HG03108 (cell line): Measurements from ENCODE around the gene INSR.
"Not testable (repeated sequence)": the region's sequence is repeated elsewhere in the genome, so short reads cannot be mapped to it uniquely, and the experiment has no call there.

ENCODE experiments used
- ATAC-seq: cut with Tn5 transposase; IDR thresholded peaks from one replicate; pipeline ENCODE4 v1.9.1; 2021; ENCODE audit warnings: moderate library complexity; ENCODE audit not compliant: unreplicated experiment

Gene INSR

GRCh38 chr19:7104747-7105447 is 189.3 kb downstream of the INSR start:
- no peak for ATAC-seq

GRCh38 chr19:7101498-7102253 is 192.5 kb downstream of the INSR start:
- no peak for ATAC-seq

- ATAC-seq: no peak
Measured at GRCh38 chr19:7099597-7099921, 194.7 kb downstream of the INSR start.

GRCh38 chr19:7098701-7099596 is 195.3 kb downstream of the INSR start:
- peak; percentile 76 for ATAC-seq

GRCh38 chr19:7098096-7098495 is 196.1 kb downstream of the INSR start:
- no peak for ATAC-seq

- ATAC-seq: no peak
Measured at GRCh38 chr19:7088999-7089398, 205.2 kb downstream of the INSR start.

GRCh38 chr19:7083076-7083956 is 210.9 kb downstream of the INSR start:
- ATAC-seq: no peak

GRCh38 chr19:7078008-7078407 is 216.2 kb downstream of the INSR start:
- ATAC-seq: no peak

- no peak for ATAC-seq
Measured at GRCh38 chr19:7076151-7076550, 218.1 kb downstream of the INSR start.

- ATAC-seq: no peak
Measured at GRCh38 chr19:7074705-7075282, 219.4 kb downstream of the INSR start.

- no peak for ATAC-seq
Measured at GRCh38 chr19:7072541-7072940, 221.7 kb downstream of the INSR start.

GRCh38 chr19:7069904-7070226 is 224.3 kb downstream of the INSR start:
- ATAC-seq: no peak

GRCh38 chr19:7069042-7069903 is 224.9 kb downstream of the INSR start, which contains the start of gene ZNF557:
TSS of gene ZNF557 (plus strand) at chr19:7069703. CDS start at chr19:7075075, 5,372 bp downstream.
- ATAC-seq: peak; percentile 94

- ATAC-seq: no peak
Measured at GRCh38 chr19:7068599-7068998, 225.6 kb downstream of the INSR start.

- ATAC-seq: no peak
Measured at GRCh38 chr19:7067716-7068115, 226.5 kb downstream of the INSR start.

GRCh38 chr19:7067122-7067521 is 227.1 kb downstream of the INSR start:
- not testable (repeated sequence) for ATAC-seq

- no peak for ATAC-seq
Measured at GRCh38 chr19:7063764-7064418, 230.3 kb downstream of the INSR start.

- no peak for ATAC-seq
Measured at GRCh38 chr19:7063339-7063738, 230.9 kb downstream of the INSR start.
